Activated CD4-positive, alpha-beta memory T cell treated with anti-CD3 and anti-CD28 coated beads, Interleukin-2, amount 10 ng/mL, durations not matched to agents 7 days and 5 days (primary cell): ENCODE data around the gene MYH10. TPM values are rescaled to one million over a fixed set of nuclear protein-coding genes. Genes with fewer than 3 reads are reported as not detected.
A peak's percentile ranks its signal among the peaks of the same experiment; 100 is the strongest.

ENCODE experiments used
- CTCF ChIA-PET: fragments of 350-600 bp; sonication (Branson Sonifier 250); formaldehyde crosslinking; loops from one replicate; lab custom pipeline; 2021; ENCODE audit warnings: antibody characterized with exemption, inconsistent platforms; lab: Charles Lee
- POLR2A ChIA-PET: fragments of 350-600 bp; sonication (Branson Sonifier 250); formaldehyde crosslinking; loops from one replicate; lab custom pipeline; 2021; ENCODE audit warnings: antibody characterized with exemption; lab: Charles Lee
- DNase-seq: peaks from one replicate; pipeline ENCODE4 v3.0.0-alpha.2; 2020
- H3K27ac Mint-ChIP-seq: one replicate; pipeline ENCODE4 v1.8.0; 2021; ENCODE audit warnings: mild to moderate bottlenecking, mixed read lengths
- H3K27me3 Mint-ChIP-seq: one replicate; pipeline ENCODE4 v1.8.0; 2021; ENCODE audit warnings: mixed read lengths
- H3K36me3 Mint-ChIP-seq: one replicate; pipeline ENCODE4 v1.8.0; 2021; ENCODE audit warnings: low read depth, mixed read lengths
- H3K4me1 Mint-ChIP-seq: one replicate; pipeline ENCODE4 v1.8.0; 2021; ENCODE audit warnings: mixed read lengths
- H3K4me3 Mint-ChIP-seq: one replicate; pipeline ENCODE4 v1.8.0; 2021; ENCODE audit warnings: mild to moderate bottlenecking, mixed read lengths
- H3K9me3 Mint-ChIP-seq: one replicate; pipeline ENCODE4 v1.8.0; 2021; ENCODE audit warnings: mixed read lengths
- total RNA-seq, 2 experiments: library from RNA; stranded (reverse); gene quantifications; one replicate each; pipeline ENCODE4 v1.2.3, GENCODE V29; 2021

The MYH10 gene
- total RNA-seq, 2 experiments from 2014 or later = 10.2 to 11.2 TPM

- Mint-ChIP-seq H3K27me3 (peaks cover 18% of the 10 kb centered on the region), H3K36me3 (no peaks in the 10 kb centered on the region), H3K4me3 (no peak overlapping the region), H3K27ac (no peak overlapping the region), H3K4me1 (no peaks in the 10 kb centered on the region), H3K9me3 (no peaks in the 10 kb centered on the region)
- ChIA-PET POLR2A (no interaction called here), CTCF (no interaction called here)
- no peak for DNase-seq
Measured at GRCh38 chr17:8643855-8644506, 13.5 kb upstream of the MYH10 start.

GRCh38 chr17:8639709-8640108 is 9.2 kb upstream of the MYH10 start:
- H3K36me3 Mint-ChIP-seq = no peaks in the 10 kb centered on the region
- no peak overlapping the region for H3K4me3 Mint-ChIP-seq
- CTCF ChIA-PET = no interaction called here
- no peaks in the 10 kb centered on the region for H3K4me1 Mint-ChIP-seq
- POLR2A ChIA-PET = no interaction called here
- peaks cover 22% of the 10 kb centered on the region for H3K27me3 Mint-ChIP-seq
- no peak for DNase-seq
- H3K27ac Mint-ChIP-seq = no peak overlapping the region
- H3K9me3 Mint-ChIP-seq = no peaks in the 10 kb centered on the region

- H3K27ac Mint-ChIP-seq = no peak overlapping the region
- H3K4me3 Mint-ChIP-seq = no peak overlapping the region
- no peaks in the 10 kb centered on the region for H3K9me3 Mint-ChIP-seq
- H3K4me1 Mint-ChIP-seq = peaks cover 8% of the 10 kb centered on the region
- ChIA-PET POLR2A (no interaction called here), CTCF (interaction anchor here (0.6 kb wide), 1 partner anchor 23 kb away, joined by 3 read pairs; no protein-coding TSS in a partner anchor)
- H3K36me3 Mint-ChIP-seq = no peaks in the 10 kb centered on the region
- peaks cover 59% of the 10 kb centered on the region for H3K27me3 Mint-ChIP-seq
- DNase-seq = no peak
Measured at GRCh38 chr17:8632061-8632460, 1.5 kb upstream of the MYH10 start.

- CTCF ChIA-PET = interaction anchor here (0.6 kb wide), 1 partner anchor 226 kb away, joined by 3 read pairs; no protein-coding TSS in a partner anchor
- H3K4me3 Mint-ChIP-seq = peak overlapping the region; percentile 60
- H3K9me3 Mint-ChIP-seq = no peaks in the 10 kb centered on the region
- DNase-seq = no peak
- peaks cover 8% of the 10 kb centered on the region for H3K4me1 Mint-ChIP-seq
- POLR2A ChIA-PET = interaction anchor here (1.0 kb wide), 1 partner anchor 248 kb away, joined by 3 read pairs; no protein-coding TSS in a partner anchor
- no peaks in the 10 kb centered on the region for H3K36me3 Mint-ChIP-seq
- no peak overlapping the region for H3K27ac Mint-ChIP-seq
- H3K27me3 Mint-ChIP-seq = peaks cover 57% of the 10 kb centered on the region
Measured at GRCh38 chr17:8631554-8631877, 991 bp upstream of the MYH10 start.

GRCh38 chr17:8630802-8631553 is 453 bp upstream of the MYH10 start:
- CTCF ChIA-PET = interaction anchor here (0.6 kb wide), 1 partner anchor 226 kb away, joined by 3 read pairs; no protein-coding TSS in a partner anchor
- no peaks in the 10 kb centered on the region for H3K36me3 Mint-ChIP-seq

GRCh38 chr17:8629371-8630226 is 926 bp downstream of the MYH10 start:
- H3K4me1 Mint-ChIP-seq = peaks cover 8% of the 10 kb centered on the region
- H3K36me3 Mint-ChIP-seq = no peaks in the 10 kb centered on the region
- H3K9me3 Mint-ChIP-seq = no peaks in the 10 kb centered on the region
- no peak overlapping the region for H3K27ac Mint-ChIP-seq
- ChIA-PET CTCF (no interaction called here), POLR2A (no interaction called here)
- H3K4me3 Mint-ChIP-seq = peak overlapping the region; percentile 87
- H3K27me3 Mint-ChIP-seq = peaks cover 51% of the 10 kb centered on the region
- DNase-seq = peak; percentile 17

More at GRCh38 chr17:8630802-8631553, 453 bp upstream of the MYH10 start:
- H3K9me3 Mint-ChIP-seq = no peaks in the 10 kb centered on the region
- peaks cover 8% of the 10 kb centered on the region for H3K4me1 Mint-ChIP-seq
- peaks cover 54% of the 10 kb centered on the region for H3K27me3 Mint-ChIP-seq
- POLR2A ChIA-PET = interaction anchor here (1.0 kb wide), 1 partner anchor 247 kb away, joined by 3 read pairs; no protein-coding TSS in a partner anchor
- peak; percentile 90 for DNase-seq
- H3K27ac Mint-ChIP-seq = no peak overlapping the region
- H3K4me3 Mint-ChIP-seq = peak overlapping the region; percentile 87

GRCh38 chr17:8628609-8629169 is 1.8 kb downstream of the MYH10 start:
- H3K4me1 Mint-ChIP-seq = peaks cover 8% of the 10 kb centered on the region
- DNase-seq = no peak
- no peaks in the 10 kb centered on the region for H3K36me3 Mint-ChIP-seq
- peak overlapping the region; percentile 71 for H3K4me3 Mint-ChIP-seq
- H3K27me3 Mint-ChIP-seq = peaks cover 51% of the 10 kb centered on the region
- no peak overlapping the region for H3K27ac Mint-ChIP-seq
- ChIA-PET POLR2A (no interaction called here), CTCF (no interaction called here)
- no peaks in the 10 kb centered on the region for H3K9me3 Mint-ChIP-seq

GRCh38 chr17:8628172-8628571 is 2.4 kb downstream of the MYH10 start:
- Mint-ChIP-seq H3K4me1 (peaks cover 8% of the 10 kb centered on the region), H3K27ac (no peak overlapping the region), H3K36me3 (no peaks in the 10 kb centered on the region), H3K27me3 (peaks cover 47% of the 10 kb centered on the region), H3K9me3 (no peaks in the 10 kb centered on the region), H3K4me3 (no peak overlapping the region)
- CTCF ChIA-PET = no interaction called here
- POLR2A ChIA-PET = no interaction called here
- no peak for DNase-seq

GRCh38 chr17:8623591-8623990 is 6.9 kb downstream of the MYH10 start:
- POLR2A ChIA-PET = no interaction called here
- Mint-ChIP-seq H3K27me3 (peaks cover 22% of the 10 kb centered on the region), H3K9me3 (no peaks in the 10 kb centered on the region), H3K27ac (no peak overlapping the region), H3K4me1 (peaks cover 4% of the 10 kb centered on the region), H3K4me3 (no peak overlapping the region), H3K36me3 (peaks cover 8% of the 10 kb centered on the region)
- CTCF ChIA-PET = no interaction called here
- DNase-seq = no peak

- ChIA-PET CTCF (no interaction called here), POLR2A (no interaction called here)
- H3K4me3 Mint-ChIP-seq = no peak overlapping the region
- H3K27ac Mint-ChIP-seq = no peak overlapping the region
- no peaks in the 10 kb centered on the region for H3K9me3 Mint-ChIP-seq
- H3K27me3 Mint-ChIP-seq = peaks cover 9% of the 10 kb centered on the region
- H3K4me1 Mint-ChIP-seq = peaks cover 4% of the 10 kb centered on the region
- DNase-seq = no peak
- peaks cover 8% of the 10 kb centered on the region for H3K36me3 Mint-ChIP-seq
Measured at GRCh38 chr17:8622191-8622590, 8.3 kb downstream of the MYH10 start.

- ChIA-PET POLR2A (no interaction called here), CTCF (no interaction called here)
- Mint-ChIP-seq H3K27ac (no peak overlapping the region), H3K4me3 (no peak overlapping the region), H3K9me3 (no peaks in the 10 kb centered on the region), H3K27me3 (peaks cover 11% of the 10 kb centered on the region), H3K4me1 (peaks cover 4% of the 10 kb centered on the region), H3K36me3 (peaks cover 8% of the 10 kb centered on the region)
- no peak for DNase-seq
Measured at GRCh38 chr17:8621585-8621984, 8.9 kb downstream of the MYH10 start.

GRCh38 chr17:8619294-8619693 is 11.2 kb downstream of the MYH10 start:
- H3K36me3 Mint-ChIP-seq = peaks cover 8% of the 10 kb centered on the region
- no peak overlapping the region for H3K27ac Mint-ChIP-seq
- H3K4me1 Mint-ChIP-seq = peaks cover 4% of the 10 kb centered on the region
- H3K4me3 Mint-ChIP-seq = no peak overlapping the region
- ChIA-PET CTCF (no interaction called here), POLR2A (no interaction called here)
- no peak for DNase-seq
- H3K9me3 Mint-ChIP-seq = no peaks in the 10 kb centered on the region
- H3K27me3 Mint-ChIP-seq = peaks cover 15% of the 10 kb centered on the region

GRCh38 chr17:8618825-8619224 is 11.7 kb downstream of the MYH10 start:
- peaks cover 8% of the 10 kb centered on the region for H3K36me3 Mint-ChIP-seq
- ChIA-PET POLR2A (no interaction called here), CTCF (no interaction called here)
- no peaks in the 10 kb centered on the region for H3K9me3 Mint-ChIP-seq
- no peak overlapping the region for H3K27ac Mint-ChIP-seq
- H3K4me1 Mint-ChIP-seq = peaks cover 4% of the 10 kb centered on the region
- no peak for DNase-seq
- H3K27me3 Mint-ChIP-seq = peaks cover 14% of the 10 kb centered on the region
- H3K4me3 Mint-ChIP-seq = no peak overlapping the region
